GM12878 (cell line): Measurements from ENCODE around the gene ZBTB7B. TPM values are rescaled to one million over a fixed set of nuclear protein-coding genes. Genes with fewer than 3 reads are reported as not detected.

Experiments
- ATAC-seq: fragments of 200-7000 bp; cut with Tn5 transposase; 3 replicates; pipeline ENCODE4 v1.9.1; 2020; ENCODE audit warnings: mild to moderate bottlenecking, moderate library complexity
- BruUV-seq: library from RNA; stranded (reverse); fragments of 400-500 nt; replicated peaks from 2 replicates; lab custom pipeline; 2021; lab: Mats Ljungman, UMichigan
- CTCF ChIA-PET: fragments of 300-600 bp; sonication (Branson Sonifier 250); formaldehyde crosslinking; extraction: SDS; loops from one replicate; lab custom pipeline; 2021; ENCODE audit warnings: inconsistent platforms; lab: Yijun Ruan, JAX
- POLR2A ChIA-PET: fragments of 350-600 bp; formaldehyde crosslinking; extraction: SDS; loops from one replicate; lab custom pipeline; 2021; ENCODE audit warnings: inconsistent platforms; lab: Charles Lee
- RAD21 ChIA-PET: fragments of 300-600 bp; sonication (Branson Sonifier 250); formaldehyde crosslinking; loops from one replicate; lab custom pipeline; 2023; ENCODE audit warnings: antibody characterized with exemption; ENCODE audit not compliant: unreplicated experiment; lab: Charles Lee
- SMC1A ChIA-PET: fragments of 300-600 bp; sonication (Branson Sonifier 250); formaldehyde crosslinking; loops from one replicate; lab custom pipeline; 2023; ENCODE audit not compliant: unreplicated experiment, uncharacterized antibody; lab: Charles Lee
- DNase-seq: peaks from one replicate; pipeline ENCODE4 v3.0.0-alpha.2; 2011; ENCODE audit warnings: low read depth, low spot score
- FAIRE-seq: peaks from 3 replicates; lab custom pipeline; 2011; peaks lifted over from hg19 to GRCh38; lab: Jason Lieb, UNC
- H2AFZ ChIP-seq: 2 replicates; pipeline ENCODE4 v1.6.0; 2011; ENCODE audit warnings: low read depth, low read length, control low read depth; ENCODE audit not compliant: control insufficient read depth
- H3K27ac ChIP-seq: 2 replicates; pipeline ENCODE4 v1.5.1; 2011; ENCODE audit warnings: control low read depth; ENCODE audit not compliant: control insufficient read depth, insufficient read depth
- H3K27me3 ChIP-seq, 2 experiments: replicated peaks in 1 of 2; 2 replicates each; pipeline versions ENCODE4 v1.6.0 to v1.6.1; 2011; ENCODE audit warnings: low read length in 1 of 2; ENCODE audit not compliant: control insufficient read depth in 2 of 2, insufficient read depth in 2 of 2
- H3K36me3 ChIP-seq, 2 experiments: 2 replicates each; pipeline ENCODE4 v1.5.1; 2011; ENCODE audit warnings: low read length in 1 of 2; ENCODE audit not compliant: control insufficient read depth in 2 of 2, insufficient read depth in 2 of 2
- H3K4me1 ChIP-seq: 2 replicates; pipeline ENCODE4 v1.6.1; 2011; ENCODE audit warnings: mild to moderate bottlenecking, low read length, moderate library complexity, mixed read lengths; ENCODE audit not compliant: control insufficient read depth, insufficient read depth
- H3K4me2 ChIP-seq: 2 replicates; pipeline ENCODE4 v1.6.0; 2011; ENCODE audit warnings: control low read depth; ENCODE audit not compliant: control insufficient read depth, insufficient read depth
- H3K4me3 ChIP-seq: fragments of 200-600 bp; sonication (generic); 2 replicates; pipeline ENCODE4 v1.5.1; 2016
- H3K79me2 ChIP-seq: 2 replicates; pipeline ENCODE4 v1.6.0; 2011; ENCODE audit warnings: low read length; ENCODE audit not compliant: control insufficient read depth, insufficient read depth
- H3K9ac ChIP-seq: 2 replicates; pipeline ENCODE4 v1.8.0; 2011; ENCODE audit warnings: low read length, control low read depth, mixed read lengths; ENCODE audit not compliant: control insufficient read depth, insufficient read depth
- H3K9me3 ChIP-seq: replicated peaks from 3 replicates; pipeline ENCODE4 v1.5.1; 2011; ENCODE audit warnings: mild to moderate bottlenecking, low read length; ENCODE audit not compliant: control insufficient read depth, insufficient read depth
- H4K20me1 ChIP-seq: 2 replicates; pipeline ENCODE4 v1.6.0; 2011; ENCODE audit not compliant: control insufficient read depth, insufficient read depth
- ATF7 ChIP-seq: fragments of 450-650 bp; IDR thresholded peaks from 2 replicates; pipeline ENCODE4 v1.6.1; 2016; ENCODE audit warnings: low read depth, mild to moderate bottlenecking
- CBX3 ChIP-seq: fragments of 200-600 bp; sonication (generic); IDR thresholded peaks from 2 replicates; pipeline ENCODE4 v1.6.1; 2016; ENCODE audit warnings: low read depth, borderline replicate concordance
- EGR1 ChIP-seq, 2 experiments: IDR thresholded peaks; 1 replicate in 1 of 2; 2 replicates in 1 of 2; pipeline ENCODE4 v1.6.1; 2011 to 2012; ENCODE audit warnings: low read depth in 2 of 2, low read length in 2 of 2, borderline replicate concordance in 1 of 2, mild to moderate bottlenecking in 1 of 2, moderate library complexity in 1 of 2
- FOS ChIP-seq: IDR thresholded peaks from 3 replicates; pipeline ENCODE4 v1.6.1; 2011; ENCODE audit warnings: borderline replicate concordance; ENCODE audit not compliant: insufficient read length; ENCODE audit errors: extremely low read depth
- HDAC6 ChIP-seq: fragments of 200-600 bp; sonication (generic); IDR thresholded peaks from one replicate; pipeline ENCODE4 v1.8.0; 2017; ENCODE audit warnings: antibody characterized with exemption; ENCODE audit not compliant: unreplicated experiment
- IKZF2 ChIP-seq, 2 experiments: fragments of 450-650 bp; IDR thresholded peaks; 2 replicates each; pipeline ENCODE4 v1.6.1; 2017; ENCODE audit warnings: mild to moderate bottlenecking in 2 of 2, moderate library complexity in 2 of 2
- KAT2A ChIP-seq: conservative IDR thresholded peaks from 2 replicates; pipeline ENCODE4 v1.6.1; 2011; ENCODE audit warnings: low read depth, low read length; ENCODE audit not compliant: control insufficient read depth
- MEF2A ChIP-seq: IDR thresholded peaks from 2 replicates; pipeline ENCODE4 v1.6.1; 2011; ENCODE audit warnings: low read depth, mild to moderate bottlenecking, low read length, moderate library complexity; ENCODE audit not compliant: insufficient read depth
- NBN ChIP-seq: fragments of 450-650 bp; IDR thresholded peaks from 2 replicates; pipeline ENCODE4 v1.6.1; 2016
- NR2C1 ChIP-seq: fragments of 450-650 bp; IDR thresholded peaks from 2 replicates; pipeline ENCODE4 v1.6.1; 2017; ENCODE audit warnings: antibody characterized with exemption, mild to moderate bottlenecking, moderate library complexity
- PAX8 ChIP-seq: fragments of 450-650 bp; IDR thresholded peaks from 2 replicates; pipeline ENCODE4 v1.6.1; 2017; ENCODE audit warnings: mild to moderate bottlenecking, moderate library complexity
- RELA ChIP-seq: fragments of 450-650 bp; IDR thresholded peaks from 2 replicates; pipeline ENCODE4 v1.8.0; 2014; ENCODE audit warnings: borderline replicate concordance; ENCODE audit not compliant: partially characterized antibody
- SMARCA5 ChIP-seq: fragments of 450-650 bp; IDR thresholded peaks from 2 replicates; pipeline ENCODE4 v1.6.1; 2017; ENCODE audit warnings: mild to moderate bottlenecking
- SREBF1 ChIP-seq: IDR thresholded peaks from 2 replicates; pipeline ENCODE4 v1.6.1; 2012; ENCODE audit warnings: mild to moderate bottlenecking, low read length
- SRF ChIP-seq, 2 experiments: IDR thresholded peaks; 2 replicates each; pipeline ENCODE4 v1.6.1; 2011; ENCODE audit warnings: low read depth in 2 of 2, low read length in 2 of 2, mild to moderate bottlenecking in 1 of 2, moderate library complexity in 1 of 2
- STAT3 ChIP-seq: IDR thresholded peaks from 2 replicates; pipeline ENCODE4 v1.6.1; 2011; ENCODE audit warnings: low read depth, low read length, improper control_type of control experiment
- YY1 ChIP-seq: IDR thresholded peaks from 2 replicates; pipeline ENCODE4 v1.6.1; 2011; ENCODE audit warnings: low read depth, mild to moderate bottlenecking, low read length
- ZNF384 ChIP-seq: IDR thresholded peaks from 2 replicates; pipeline ENCODE4 v1.6.1; 2012; ENCODE audit warnings: low read depth, mild to moderate bottlenecking, low read length, improper control_type of control experiment, borderline replicate concordance
- ZNF622 ChIP-seq: fragments of 450-650 bp; IDR thresholded peaks from 2 replicates; pipeline ENCODE4 v1.6.1; 2017; ENCODE audit warnings: mild to moderate bottlenecking, inconsistent platforms
- WGBS: methylation state at CpG from one replicate; pipeline ENCODE4 v1.1.6; 2016; ENCODE audit warnings: low lambda C conversion rate; ENCODE audit not compliant: insufficient replicate concordance, insufficient coverage; ENCODE audit errors: missing lambda C conversion rate; 5-methylcytosine and 5-hydroxymethylcytosine counted together
- in situ Hi-C: fragments of 300-500 bp; cut with MboI; formaldehyde crosslinking; loops from 9 replicates; pipeline ENCODE4 v1.14.3; 2018; ENCODE audit warnings: mixed read lengths
- intact Hi-C: fragments of 100-400 bp; cut with micrococcal nuclease; formaldehyde crosslinking; loops from one replicate; pipeline ENCODE4 v1.14.2; 2022; ENCODE audit not compliant: unreplicated experiment
- polyA plus RNA-seq, 11 experiments: library from polyadenylated mRNA; depleted of rRNA in 4 of 11; unstranded in 6 of 11; stranded (reverse) in 5 of 11; fragments of >200 nt; fragmentation: Nextera tagmentation in 4 of 11; fragmentation: Illumina TruSeq in 1 of 11; extraction: Ambion mirVana in 4 of 11; extraction: Trizol in 1 of 11; gene quantifications; 1 replicate in 1 of 11; 2 replicates in 10 of 11; pipeline versions ENCODE4 v1.2.1 to v1.2.3, GENCODE V29; 2011 to 2016; ENCODE audit warnings: inconsistent platforms in 2 of 11, missing spikeins in 2 of 11, low read depth in 1 of 11
- total RNA-seq, 4 experiments: library from RNA; depleted of rRNA in 3 of 4; stranded (reverse); fragments of >200 nt in 3 of 4; fragmentation: Illumina TruSeq in 1 of 4; extraction: Trizol in 1 of 4; gene quantifications; 2 replicates each; pipeline versions ENCODE4 v1.2.1 to v1.2.3, GENCODE V29; 2013 to 2021
- TF ChIP-seq, protein P1 (sequence below): fragments of 450-650 bp; IDR thresholded peaks from 2 replicates; pipeline ENCODE4 v1.6.1; 2017; ENCODE audit warnings: low read depth, mild to moderate bottlenecking, moderate library complexity
- TF ChIP-seq, protein P2 (sequence below): fragments of 150-350 bp; IDR thresholded peaks from 2 replicates; pipeline ENCODE4 v1.6.1; 2014; ENCODE audit warnings: mild to moderate bottlenecking, low read depth, low read length

Gene ZBTB7B
- total and polyA plus RNA-seq, 10 of the 15 experiments (the other 5 are each of a cell fraction or from before 2014, with no cell fraction given) = 0.11 to 44.9 (median 11.3) TPM

DNA sequence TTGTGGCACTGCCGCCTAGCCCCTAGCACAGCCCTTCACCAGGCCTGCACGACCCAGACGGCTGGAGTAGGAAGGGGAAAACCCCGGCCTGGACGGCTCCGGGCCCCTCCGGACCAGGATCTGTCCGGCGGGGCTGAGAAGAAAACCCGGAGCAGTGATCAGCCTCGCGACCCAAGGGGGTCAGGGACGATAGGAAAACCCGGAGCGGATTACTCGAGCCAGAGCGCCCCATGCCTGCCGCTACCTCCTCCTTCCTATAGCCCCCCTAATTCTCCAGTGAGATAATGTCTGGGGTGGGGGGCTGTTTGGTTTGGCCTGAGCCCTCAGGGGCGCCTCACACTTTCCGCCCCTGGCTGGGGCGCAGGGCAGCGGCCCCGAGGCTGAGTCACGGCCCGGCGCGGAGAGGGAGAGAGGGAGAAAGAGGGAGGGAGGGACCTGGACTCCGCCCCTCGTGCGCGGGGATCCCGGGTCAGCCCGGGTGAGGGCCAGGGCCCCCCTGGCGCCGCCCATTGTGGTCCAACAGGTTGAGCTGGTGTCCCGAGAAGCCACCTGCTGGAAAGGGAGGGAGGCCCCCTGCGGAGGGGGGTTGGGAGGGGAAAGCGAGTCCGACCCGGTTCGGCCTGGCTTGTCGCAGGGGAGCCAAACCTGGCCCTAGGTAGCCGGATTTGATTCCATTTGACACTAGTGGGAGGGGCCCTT, 1.7 kb upstream of the ZBTB7B start:
- peak overlapping the region; percentile 36 for H3K4me2 ChIP-seq
- no peaks in the 10 kb centered on the region for H3K9me3 ChIP-seq
- no peaks in the 10 kb centered on the region for H4K20me1 ChIP-seq
- DNase-seq (peak; percentile 41), FAIRE-seq (peak; percentile 23), ATAC-seq (peak; percentile 57)
- ChIA-PET SMC1A (interaction anchor here (0.8 to 8.1 kb wide), 7 partner anchors 16 to 84 kb away, joined by 3 to 69 read pairs (median 4); partner anchors contain the start of gene FLAD1), RAD21 (interaction anchor here (0.8 to 2.1 kb wide), 11 partner anchors 13 to 122 kb away, joined by 3 to 24 read pairs (median 7); partner anchors contain the start of genes FLAD1, PBXIP1 and SHC1), CTCF (interaction anchor here (0.6 to 11.0 kb wide), 13 partner anchors 9 to 134 kb away, joined by 3 to 226 read pairs (median 6); partner anchors contain the start of genes CKS1B, FLAD1, KCNN3 and PBXIP1), POLR2A (interaction anchor here (0.5 to 3.4 kb wide), 10 partner anchors 16 to 279 kb away, joined by 3 to 36 read pairs (median 4); partner anchors contain the start of genes ADAM15, CKS1B, FLAD1 and PMVK)
- under 1% methylated on average over 37 of the region's 43 CpGs for WGBS
- no peaks in the 10 kb centered on the region for H3K27me3 ChIP-seq
- H3K27ac ChIP-seq = peak overlapping the region; percentile 79
- H3K36me3 ChIP-seq = no peaks in the 10 kb centered on the region
- H3K9ac ChIP-seq = peak overlapping the region; percentile 66; the same call in 1 of the 2 replicates
- peak overlapping the region; percentile 79 for H2AFZ ChIP-seq
- peaks cover 29% of the 10 kb centered on the region for H3K4me1 ChIP-seq
- no TSS peak for BruUV-seq
- peak overlapping the region; percentile 98 for H3K4me3 ChIP-seq
- in situ Hi-C loops = no loop called here
- H3K79me2 ChIP-seq = peaks cover 36% of the 10 kb centered on the region
- intact Hi-C loops = loop anchor here (2.0 to 5.0 kb wide), 2 partner anchors 39 to 64 kb away; partner anchors contain the start of genes PMVK and PYGO2
- TF ChIP-seq IKZF2 (IDR thresholded peaks at IDR 0.05) (peak; percentile 74 to 76), RELA (peak; percentile 83), YY1 (peak; percentile 86), PAX8 (no peak), NR2C1 (peak; percentile 50), EGR1 (IDR thresholded peaks at IDR 0.05; ENCODE audit: borderline replicate concordance in 1 of 2, low read depth in 2 of 2, low read length in 2 of 2) (peak in 1 of 2 experiments; percentile 62; a peak in 1 of 3 replicates), HDAC6 (no peak), KAT2A (no peak), FOS (no peak), CBX3 (no peak), NBN (peak; percentile 94), SRF (IDR thresholded peaks at IDR 0.05; ENCODE audit: low read depth in 2 of 2, low read length in 2 of 2) (0 out of 4 replicates have a peak, but pooled peaks of 1 of the 2 experiments have one; percentile 53), MEF2A (0 out of 2 replicates have a peak, but pooled peaks have one; percentile 24), ATF7 (peak; percentile 51), SREBF1 (no peak), SMARCA5 (peak; percentile 61; the same call in 1 of the 2 replicates), ZNF622 (no peak), ZNF384 (no peak), STAT3 (0 out of 2 replicates have a peak, but pooled peaks have one; percentile 57)
- TF ChIP-seq, protein P1, sequence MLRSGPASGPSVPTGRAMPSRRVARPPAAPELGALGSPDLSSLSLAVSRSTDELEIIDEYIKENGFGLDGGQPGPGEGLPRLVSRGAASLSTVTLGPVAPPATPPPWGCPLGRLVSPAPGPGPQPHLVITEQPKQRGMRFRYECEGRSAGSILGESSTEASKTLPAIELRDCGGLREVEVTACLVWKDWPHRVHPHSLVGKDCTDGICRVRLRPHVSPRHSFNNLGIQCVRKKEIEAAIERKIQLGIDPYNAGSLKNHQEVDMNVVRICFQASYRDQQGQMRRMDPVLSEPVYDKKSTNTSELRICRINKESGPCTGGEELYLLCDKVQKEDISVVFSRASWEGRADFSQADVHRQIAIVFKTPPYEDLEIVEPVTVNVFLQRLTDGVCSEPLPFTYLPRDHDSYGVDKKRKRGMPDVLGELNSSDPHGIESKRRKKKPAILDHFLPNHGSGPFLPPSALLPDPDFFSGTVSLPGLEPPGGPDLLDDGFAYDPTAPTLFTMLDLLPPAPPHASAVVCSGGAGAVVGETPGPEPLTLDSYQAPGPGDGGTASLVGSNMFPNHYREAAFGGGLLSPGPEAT = peak; percentile 100
- TF ChIP-seq, protein P2, sequence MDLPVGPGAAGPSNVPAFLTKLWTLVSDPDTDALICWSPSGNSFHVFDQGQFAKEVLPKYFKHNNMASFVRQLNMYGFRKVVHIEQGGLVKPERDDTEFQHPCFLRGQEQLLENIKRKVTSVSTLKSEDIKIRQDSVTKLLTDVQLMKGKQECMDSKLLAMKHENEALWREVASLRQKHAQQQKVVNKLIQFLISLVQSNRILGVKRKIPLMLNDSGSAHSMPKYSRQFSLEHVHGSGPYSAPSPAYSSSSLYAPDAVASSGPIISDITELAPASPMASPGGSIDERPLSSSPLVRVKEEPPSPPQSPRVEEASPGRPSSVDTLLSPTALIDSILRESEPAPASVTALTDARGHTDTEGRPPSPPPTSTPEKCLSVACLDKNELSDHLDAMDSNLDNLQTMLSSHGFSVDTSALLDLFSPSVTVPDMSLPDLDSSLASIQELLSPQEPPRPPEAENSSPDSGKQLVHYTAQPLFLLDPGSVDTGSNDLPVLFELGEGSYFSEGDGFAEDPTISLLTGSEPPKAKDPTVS = no peak
